Thyroid gland (tissue), 4 donors: ENCODE data around the gene MEMO1.

Experiments
- CTCF ChIP-seq, 6 experiments: fragments of 200-600 bp in 3 of 6; fragments of 450-650 bp in 3 of 6; sonication (generic) in 3 of 6; IDR thresholded peaks; one replicate each; pipeline ENCODE4 v1.5.1; 2016 to 2019; ENCODE audit warnings: antibody characterized with exemption in 6 of 6, mild to moderate bottlenecking in 2 of 6, inconsistent platforms in 1 of 6, moderate library complexity in 1 of 6
- POLR2A ChIP-seq, 2 donors: fragments of 450-650 bp; IDR thresholded peaks; one replicate each; pipeline ENCODE4 v1.6.1; 2017; ENCODE audit warnings: antibody characterized with exemption in 2 of 2, mild to moderate bottlenecking in 2 of 2, moderate library complexity in 1 of 2

- TF ChIP-seq CTCF (IDR thresholded peaks at IDR 0.05) (no peak), POLR2A (IDR thresholded peaks at IDR 0.05) (no peak)
Observed at GRCh38 chr2:31972059-31972458, 38.7 kb downstream of the MEMO1 start.
